Sigmoid colon (tissue), 4 donors: ENCODE data around the gene SPAG16.

Experiments used
- CTCF ChIP-seq, 4 experiments: fragments of 450-650 bp in 3 of 4; fragments of 200-600 bp in 1 of 4; IDR thresholded peaks; one replicate each; pipeline ENCODE4 v1.5.1; 2016 to 2019; ENCODE audit warnings: antibody characterized with exemption in 4 of 4, mild to moderate bottlenecking in 3 of 4, moderate library complexity in 2 of 4
- EP300 ChIP-seq, 4 donors: sonication (generic); formaldehyde crosslinking; IDR thresholded peaks; one replicate each; pipeline ENCODE4 v1.6.1; 2017; ENCODE audit warnings: antibody characterized with exemption in 4 of 4
- POLR2A ChIP-seq, 2 donors: fragments of 450-650 bp; IDR thresholded peaks; one replicate each; pipeline ENCODE4 v1.6.1; 2016; ENCODE audit warnings: antibody characterized with exemption in 2 of 2, mild to moderate bottlenecking in 2 of 2, moderate library complexity in 2 of 2
- POLR2AphosphoS5 ChIP-seq, 4 donors: sonication (generic); formaldehyde crosslinking; IDR thresholded peaks; one replicate each; pipeline ENCODE4 v1.6.1; 2017; ENCODE audit warnings: antibody characterized with exemption in 4 of 4

- TF ChIP-seq CTCF (IDR thresholded peaks at IDR 0.05) (no peak), POLR2AphosphoS5 (IDR thresholded peaks at IDR 0.05) (no peak), EP300 (IDR thresholded peaks at IDR 0.05) (no peak), POLR2A (IDR thresholded peaks at IDR 0.05) (no peak)
These were observed 407.1 kb downstream of the SPAG16 start for GRCh38 chr2:213691351-213691750.
